IMR-90 (cell line): ENCODE measurements around the gene SDK1. TPM values are rescaled to one million over a fixed set of nuclear protein-coding genes. Genes with fewer than 3 reads are reported as not detected.

Experiments
- ATAC-seq: fragments of 200-7000 bp; cut with Tn5 transposase; 2 replicates; pipeline ENCODE4 v1.9.1; 2020; ENCODE audit warnings: low read depth, mild to moderate bottlenecking, moderate library complexity
- BruUV-seq: library from RNA; stranded (reverse); fragments of 400-500 nt; replicated peaks from 2 replicates; lab custom pipeline; 2021; lab: Mats Ljungman, UMichigan
- CTCF ChIA-PET: fragments of 300-600 bp; formaldehyde crosslinking; extraction: SDS; loops from one replicate; lab custom pipeline; 2021; ENCODE audit warnings: antibody characterized with exemption; lab: Yijun Ruan, JAX
- POLR2A ChIA-PET: fragments of 300-600 bp; sonication (Branson Sonifier 250); formaldehyde crosslinking; loops from one replicate; lab custom pipeline; 2022; ENCODE audit warnings: antibody characterized with exemption; ENCODE audit not compliant: unreplicated experiment; lab: Charles Lee
- DNase-seq: peaks from one replicate; pipeline ENCODE4 v3.0.0; 2013
- H2AFZ ChIP-seq: replicated peaks from 2 replicates; pipeline ENCODE3; 2013; ENCODE audit warnings: low read length, mild to moderate bottlenecking; ENCODE audit not compliant: poor library complexity
- H2AK5ac ChIP-seq: 2 replicates; pipeline ENCODE4 v1.6.1; 2013; ENCODE audit warnings: low read depth, low read length, inconsistent platforms
- H2AK9ac ChIP-seq: replicated peaks from 2 replicates; pipeline ENCODE3; 2013; ENCODE audit warnings: mild to moderate bottlenecking, low read depth, low read length, moderate library complexity; ENCODE audit not compliant: poor library complexity
- H2BK120ac ChIP-seq: 2 replicates; pipeline ENCODE4 v1.6.1; 2013; ENCODE audit warnings: low read depth, low read length, inconsistent platforms
- H2BK15ac ChIP-seq: 3 replicates; pipeline ENCODE4 v1.6.1; 2013; ENCODE audit warnings: low read depth, low read length, inconsistent platforms
- H2BK20ac ChIP-seq: 2 replicates; pipeline ENCODE4 v1.6.1; 2013; ENCODE audit warnings: low read depth, mild to moderate bottlenecking, inconsistent platforms, low read length, moderate library complexity
- H2BK5ac ChIP-seq: 2 replicates; pipeline ENCODE4 v1.6.1; 2013; ENCODE audit warnings: mild to moderate bottlenecking, low read depth, low read length, inconsistent platforms; ENCODE audit not compliant: poor library complexity, severe bottlenecking
- H3K14ac ChIP-seq: replicated peaks from 2 replicates; pipeline ENCODE4 v1.6.1; 2013; ENCODE audit warnings: low read depth, low read length, inconsistent platforms
- H3K18ac ChIP-seq: 2 replicates; pipeline ENCODE4 v1.6.1; 2013; ENCODE audit warnings: low read depth, low read length, control low read depth
- H3K23ac ChIP-seq: 2 replicates; pipeline ENCODE4 v1.6.1; 2013; ENCODE audit warnings: low read depth, low read length, inconsistent platforms
- H3K27ac ChIP-seq: 2 replicates; pipeline ENCODE4 v1.5.1; 2013; ENCODE audit warnings: mild to moderate bottlenecking, control low read depth, low read length; ENCODE audit not compliant: insufficient read depth
- H3K27me3 ChIP-seq: 2 replicates; pipeline ENCODE4 v1.6.1; 2013; ENCODE audit warnings: low read length; ENCODE audit not compliant: control insufficient read depth, insufficient read depth
- H3K36me3 ChIP-seq: 2 replicates; pipeline ENCODE4 v1.6.1; 2013; ENCODE audit warnings: low read length, mixed read lengths; ENCODE audit not compliant: control insufficient read depth, insufficient read depth
- H3K4ac ChIP-seq: 2 replicates; pipeline ENCODE4 v1.6.1; 2013; ENCODE audit warnings: low read depth, low read length, inconsistent platforms
- H3K4me1 ChIP-seq: 2 replicates; pipeline ENCODE4 v1.6.1; 2013; ENCODE audit warnings: low read length, mixed read lengths; ENCODE audit not compliant: control insufficient read depth, insufficient read depth
- H3K4me2 ChIP-seq: 2 replicates; pipeline ENCODE4 v1.6.1; 2013; ENCODE audit warnings: low read depth, mild to moderate bottlenecking, control low read depth, low read length, moderate library complexity
- H3K4me3 ChIP-seq: 2 replicates; pipeline ENCODE4 v1.5.1; 2013; ENCODE audit warnings: low read depth, mild to moderate bottlenecking, control low read depth, low read length, moderate library complexity; ENCODE audit not compliant: insufficient read depth
- H3K56ac ChIP-seq: 2 replicates; pipeline ENCODE4 v1.6.1; 2013; ENCODE audit warnings: low read length, inconsistent platforms; ENCODE audit not compliant: insufficient read depth; ENCODE audit errors: extremely low read depth
- H3K79me1 ChIP-seq, 2 experiments: 2 replicates each; pipeline ENCODE4 v1.6.1; 2013; ENCODE audit warnings: low read length in 2 of 2, inconsistent platforms in 1 of 2, low read depth in 1 of 2
- H3K9ac ChIP-seq: 2 replicates; pipeline ENCODE4 v1.6.1; 2013; ENCODE audit warnings: low read depth, low read length, control low read depth
- H3K9me1 ChIP-seq: 2 replicates; pipeline ENCODE4 v1.6.1; 2013; ENCODE audit warnings: low read length, inconsistent platforms; ENCODE audit not compliant: insufficient read depth
- H3K9me3 ChIP-seq: 2 replicates; pipeline ENCODE4 v1.6.1; 2013; ENCODE audit warnings: low read length; ENCODE audit not compliant: control insufficient read depth, insufficient read depth
- H4K20me1 ChIP-seq: 2 replicates; pipeline ENCODE4 v1.6.1; 2013; ENCODE audit warnings: low read length, inconsistent platforms; ENCODE audit not compliant: insufficient read depth
- H4K5ac ChIP-seq: 2 replicates; pipeline ENCODE4 v1.6.1; 2013; ENCODE audit warnings: mild to moderate bottlenecking, low read depth, low read length, control low read depth
- H4K8ac ChIP-seq, 2 experiments: 2 replicates each; pipeline ENCODE4 v1.6.1; 2013; ENCODE audit warnings: low read depth in 2 of 2, low read length in 2 of 2, control low read depth in 1 of 2, inconsistent platforms in 1 of 2
- H4K91ac ChIP-seq: 2 replicates; pipeline ENCODE4 v1.6.1; 2013; ENCODE audit warnings: low read depth, low read length, inconsistent platforms; ENCODE audit not compliant: insufficient read depth
- CHD1 ChIP-seq: IDR thresholded peaks from 2 replicates; pipeline ENCODE4 v1.6.1; 2012; ENCODE audit warnings: low read depth, low read length, improper control_type of control experiment
- NFE2L2 ChIP-seq: fragments of 150-350 bp; IDR thresholded peaks from 2 replicates; pipeline ENCODE4 v1.6.1; 2016; ENCODE audit warnings: low read depth, mild to moderate bottlenecking, low read length
- RCOR1 ChIP-seq: IDR thresholded peaks from 2 replicates; pipeline ENCODE4 v1.6.1; 2012; ENCODE audit warnings: mild to moderate bottlenecking, low read length, improper control_type of control experiment; ENCODE audit not compliant: insufficient replicate concordance
- RFX5 ChIP-seq: IDR thresholded peaks from 2 replicates; pipeline ENCODE4 v1.8.0; 2012; ENCODE audit warnings: low read depth, mild to moderate bottlenecking, low read length, moderate library complexity
- WGBS, 2 experiments: methylation state at CpG; one replicate each; pipeline versions ENCODE4 v1.1.5 to v1.1.7; 2013; ENCODE audit warnings: missing lambda C conversion rate in 2 of 2; ENCODE audit not compliant: insufficient read length in 1 of 2; ENCODE audit errors: extremely low coverage in 2 of 2; 5-methylcytosine and 5-hydroxymethylcytosine counted together
- dilution Hi-C: fragments of 300-500 bp; cut with HindIII; formaldehyde crosslinking; loops from one replicate; pipeline ENCODE4 v1.14.3; 2018; ENCODE audit warnings: low sequenced_read_pairs; ENCODE audit not compliant: unreplicated experiment
- in situ Hi-C: fragments of 300-500 bp; cut with MboI; formaldehyde crosslinking; loops from 3 replicates; pipeline ENCODE4 v1.14.3; 2019; ENCODE audit warnings: low sequenced_read_pairs, inconsistent platforms, mixed read lengths
- intact Hi-C: fragments of 100-400 bp; cut with micrococcal nuclease; formaldehyde crosslinking; loops from 2 replicates; pipeline ENCODE4 v1.10.0; 2022
- polyA plus RNA-seq, 3 experiments: library from polyadenylated mRNA; depleted of rRNA; stranded (reverse); fragments of >200 nt; gene quantifications; 2 replicates each; pipeline ENCODE4 v1.2.3, GENCODE V29; 2012; ENCODE audit warnings: low replicate concordance in 1 of 3
- total RNA-seq: library from RNA; depleted of rRNA; stranded (reverse); fragments of >200 nt; gene quantifications from 2 replicates; pipeline ENCODE4 v1.2.3, GENCODE V29; 2012

Gene SDK1
- total and polyA plus RNA-seq, 2 of the 4 experiments (the other 2 are of a cell fraction), result 1.5 to 1.6 TPM

GRCh38 chr7:3301831-3302618 lies 973 bp downstream of the SDK1 start:
- no peak overlapping the region for H2BK120ac ChIP-seq
- ChIA-PET CTCF (no interaction called here), POLR2A (interaction anchor here (0.7 kb wide), 1 partner anchor 347 kb away, joined by 3 read pairs; no protein-coding TSS in a partner anchor)
- H3K27ac ChIP-seq, result no peak overlapping the region
- H3K56ac ChIP-seq, result no peak overlapping the region
- WGBS, 2 experiments, result 0% methylated on average over 2 of the region's 45 CpGs; no CpG with 5 or more reads in 1 of the 2 experiments
- no peak overlapping the region for H3K9ac ChIP-seq
- peak overlapping the region; percentile 69; the same call in 1 of the 2 replicates for H3K4me2 ChIP-seq
- H2AK5ac ChIP-seq, result no peak overlapping the region
- in situ Hi-C loops, result no loop called here
- peaks cover 14% of the 10 kb centered on the region for H3K27me3 ChIP-seq
- H2AFZ ChIP-seq, result no peak overlapping the region
- H3K23ac ChIP-seq, result no peak overlapping the region
- H3K4me3 ChIP-seq, result peak overlapping the region; percentile 15; the same call in 1 of the 2 replicates
- no peaks in the 10 kb centered on the region for H3K36me3 ChIP-seq
- H3K9me3 ChIP-seq, result no peaks in the 10 kb centered on the region
- no peak for ATAC-seq
- H3K4me1 ChIP-seq, result no peaks in the 10 kb centered on the region; the same call in 1 of the 2 replicates
- H4K5ac ChIP-seq, result no peak overlapping the region
- no peak overlapping the region for H3K14ac ChIP-seq
- intact Hi-C loops, result loop anchor here (1.0 to 10.0 kb wide), 6 partner anchors 133 to 1329 kb away; no protein-coding TSS in a partner anchor
- DNase-seq, result peak; percentile 29
- no peak overlapping the region for H2BK20ac ChIP-seq
- no peaks in the 10 kb centered on the region for H4K20me1 ChIP-seq
- H3K9me1 ChIP-seq, result no peaks in the 10 kb centered on the region
- no peak overlapping the region for H2BK5ac ChIP-seq
- no peak overlapping the region for H2AK9ac ChIP-seq
- no TSS peak for BruUV-seq
- H3K18ac ChIP-seq, result no peak overlapping the region
- no peak overlapping the region for H4K91ac ChIP-seq
- H3K4ac ChIP-seq, result no peak overlapping the region
- TF ChIP-seq CHD1 (no peak), NFE2L2 (no peak), RCOR1 (no peak), RFX5 (no peak)
- no peaks in the 10 kb centered on the region for H3K79me1 ChIP-seq
- H2BK15ac ChIP-seq, result no peak overlapping the region
- H4K8ac ChIP-seq, result no peak overlapping the region
- dilution Hi-C loops, result no loop called here
